Hematopoietic multipotent progenitor cell treated with erythropoietin and hydrocortisone succinate and interleukin-3 and kit ligand, for 17 days (in vitro differentiated cells): ENCODE data around the gene RTN4R.

ENCODE experiments used
- DNase-seq: peaks from one replicate; pipeline ENCODE4 v3.0.0-alpha.2; 2015; ENCODE audit warnings: low spot score

Gene RTN4R

GRCh38 chr22:20228939-20229272 is 39.2 kb downstream of the RTN4R start:
- no peak for DNase-seq

- DNase-seq = no peak
These were observed 39.8 kb downstream of the RTN4R start for GRCh38 chr22:20228055-20228938.

- DNase-seq = no peak
These were observed 40.8 kb downstream of the RTN4R start for GRCh38 chr22:20227363-20227762.

GRCh38 chr22:20226760-20227350 is 41.3 kb downstream of the RTN4R start:
- DNase-seq = no peak

- DNase-seq = no peak
These were observed 41.9 kb downstream of the RTN4R start for GRCh38 chr22:20226077-20226716.

GRCh38 chr22:20225693-20225966 is 42.5 kb downstream of the RTN4R start:
- no peak for DNase-seq

- DNase-seq = no peak
These were observed 43.0 kb downstream of the RTN4R start for GRCh38 chr22:20224917-20225692.

GRCh38 chr22:20224256-20224626 is 43.9 kb downstream of the RTN4R start:
- no peak for DNase-seq

GRCh38 chr22:20223421-20224255 is 44.5 kb downstream of the RTN4R start:
- no peak for DNase-seq

- no peak for DNase-seq
These were observed 45.2 kb downstream of the RTN4R start for GRCh38 chr22:20222764-20223420.

GRCh38 chr22:20221421-20222340 is 46.4 kb downstream of the RTN4R start:
- no peak for DNase-seq

GRCh38 chr22:20220629-20221026 is 47.5 kb downstream of the RTN4R start:
- DNase-seq = no peak

GRCh38 chr22:20219667-20220628 is 48.2 kb downstream of the RTN4R start:
- DNase-seq = no peak

GRCh38 chr22:20218987-20219386 is 49.1 kb downstream of the RTN4R start:
- DNase-seq = no peak

- no peak for DNase-seq
These were observed 49.7 kb downstream of the RTN4R start for GRCh38 chr22:20218326-20218872.

- no peak for DNase-seq
These were observed 50.6 kb downstream of the RTN4R start for GRCh38 chr22:20217563-20217962.

GRCh38 chr22:20216863-20217499 is 51.1 kb downstream of the RTN4R start:
- DNase-seq = no peak

- DNase-seq = no peak
These were observed 52.4 kb downstream of the RTN4R start for GRCh38 chr22:20215742-20216141.
